SK-N-MC (cell line): ENCODE data around the gene FOXD1.
"Not testable (repeated sequence)": the region's sequence is repeated elsewhere in the genome, so short reads cannot be mapped to it uniquely, and the experiment has no call there.

Experiments
- DNase-seq: peaks from one replicate; pipeline ENCODE4 v3.0.0-alpha.2; 2011; ENCODE audit warnings: low read depth, low spot score
- H3K27ac ChIP-seq: fragments of 200-600 bp; sonication (generic); 2 replicates; pipeline ENCODE4 v1.5.1; 2016; ENCODE audit warnings: mixed run types
- H3K36me3 ChIP-seq: fragments of 200-600 bp; sonication (generic); 2 replicates; pipeline ENCODE4 v1.6.1; 2017; ENCODE audit warnings: antibody characterized with exemption, low read length, mixed read lengths; ENCODE audit not compliant: insufficient read depth
- H3K4me3 ChIP-seq: fragments of 200-600 bp; sonication (generic); 2 replicates; pipeline ENCODE4 v1.5.1; 2016
- H3K9ac ChIP-seq: fragments of 200-600 bp; sonication (generic); 2 replicates; pipeline ENCODE4 v1.8.0; 2017; ENCODE audit warnings: mixed run types, mixed read lengths; ENCODE audit not compliant: insufficient read length
- H3K9me3 ChIP-seq: fragments of 200-600 bp; sonication (generic); 2 replicates; pipeline ENCODE4 v1.6.1; 2017; ENCODE audit warnings: low read depth, mild to moderate bottlenecking, antibody characterized with exemption, low read length, moderate library complexity, mixed read lengths
- EZH2 ChIP-seq: fragments of 200-600 bp; sonication (generic); IDR thresholded peaks from one replicate; pipeline ENCODE4 v1.6.1; 2017; ENCODE audit warnings: antibody characterized with exemption
- FOXP2 ChIP-seq: optimal IDR thresholded peaks from 2 replicates; pipeline ENCODE3; 2011; ENCODE audit warnings: mild to moderate bottlenecking, moderate library complexity; ENCODE audit not compliant: insufficient read depth; ENCODE audit errors: extremely low read length, control extremely low read depth
- POLR2AphosphoS5 ChIP-seq: IDR thresholded peaks from 2 replicates; pipeline ENCODE4 v1.6.1; 2012; ENCODE audit warnings: mild to moderate bottlenecking, low read depth, low read length, borderline replicate concordance

Gene FOXD1

GRCh38 chr5:73417303-73418034 is 31.1 kb downstream of the FOXD1 start:
- TF ChIP-seq POLR2AphosphoS5 (no peak), FOXP2 (no peak), EZH2 (no peak)
- no peaks in the 10 kb centered on the region for H3K36me3 ChIP-seq
- H3K27ac ChIP-seq = no peak overlapping the region
- H3K9me3 ChIP-seq = no peaks in the 10 kb centered on the region
- DNase-seq = no peak
- no peak overlapping the region for H3K9ac ChIP-seq
- no peak overlapping the region for H3K4me3 ChIP-seq

DNA sequence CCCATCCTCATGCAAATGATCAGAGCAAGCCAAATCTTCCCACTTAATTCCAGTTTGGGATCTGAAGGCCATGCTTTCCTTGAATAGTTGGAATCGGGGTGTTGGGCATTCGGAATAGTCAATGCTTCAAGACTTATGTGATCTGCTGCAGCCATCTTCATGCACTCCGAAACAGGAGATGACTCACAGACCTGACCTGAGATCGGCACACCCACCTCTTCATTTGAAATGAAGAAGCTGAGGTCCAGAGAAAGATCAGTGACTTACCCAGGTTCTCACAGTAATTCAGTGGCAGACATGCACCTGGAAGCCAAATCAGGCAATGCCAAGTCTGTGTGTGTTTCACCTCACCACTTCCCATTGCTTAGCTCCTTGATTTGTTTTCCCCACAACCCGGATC is 33.0 kb downstream of the FOXD1 start:
- no peaks in the 10 kb centered on the region for H3K36me3 ChIP-seq
- H3K9me3 ChIP-seq = no peaks in the 10 kb centered on the region
- no peak overlapping the region for H3K27ac ChIP-seq
- no peak overlapping the region for H3K9ac ChIP-seq
- TF ChIP-seq POLR2AphosphoS5 (no peak), EZH2 (no peak), FOXP2 (no peak)
- no peak overlapping the region for H3K4me3 ChIP-seq
- DNase-seq = no peak

GRCh38 chr5:73415171-73415570 is 33.4 kb downstream of the FOXD1 start:
- Histone ChIP-seq H3K9ac (no peak overlapping the region), H3K4me3 (no peak overlapping the region)
- no peak for DNase-seq

DNA sequence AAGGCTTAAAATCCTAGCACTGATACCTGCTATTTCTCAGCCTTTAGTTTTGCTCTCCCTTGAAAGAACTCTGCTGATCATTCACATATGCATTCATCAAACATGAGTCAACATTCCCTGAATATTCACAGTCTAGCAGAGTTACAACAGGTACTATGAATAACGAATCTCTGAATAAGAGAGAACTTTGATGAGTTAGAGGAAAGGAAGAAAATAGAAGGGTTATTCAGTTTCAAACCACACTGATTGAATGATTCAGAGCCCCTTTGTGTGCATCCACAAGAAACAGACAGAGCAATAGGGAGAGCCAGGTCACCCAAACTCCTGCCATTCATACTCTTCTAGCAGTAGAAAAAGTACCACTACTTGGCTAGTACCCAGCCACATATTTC is 36.0 kb downstream of the FOXD1 start:
- DNase-seq = no peak
- no peaks in the 10 kb centered on the region for H3K36me3 ChIP-seq
- no peak overlapping the region for H3K27ac ChIP-seq
- H3K4me3 ChIP-seq = no peak overlapping the region
- no peak for TF ChIP-seq POLR2AphosphoS5
- no peak for TF ChIP-seq FOXP2
- no peak for TF ChIP-seq EZH2
- no peak overlapping the region for H3K9ac ChIP-seq
- H3K9me3 ChIP-seq = no peaks in the 10 kb centered on the region

More at GRCh38 chr5:73415171-73415570, 33.4 kb downstream of the FOXD1 start:
- no peaks in the 10 kb centered on the region for H3K9me3 ChIP-seq
- no peaks in the 10 kb centered on the region for H3K36me3 ChIP-seq
- H3K27ac ChIP-seq = no peak overlapping the region
- no peak for TF ChIP-seq EZH2
- no peak for TF ChIP-seq POLR2AphosphoS5
- TF ChIP-seq FOXP2 = no peak

- TF ChIP-seq EZH2 = no peak
- TF ChIP-seq FOXP2 = no peak
- TF ChIP-seq POLR2AphosphoS5 = no peak
- Histone ChIP-seq H3K36me3 (no peaks in the 10 kb centered on the region), H3K4me3 (no peak overlapping the region), H3K9me3 (no peaks in the 10 kb centered on the region), H3K27ac (no peak overlapping the region), H3K9ac (no peak overlapping the region)
- no peak for DNase-seq
Measured at GRCh38 chr5:73411936-73412596, 36.5 kb downstream of the FOXD1 start.

- not testable (repeated sequence) for H3K36me3 ChIP-seq, H3K9ac ChIP-seq, H3K9me3 ChIP-seq, DNase-seq, H3K27ac ChIP-seq, H3K4me3 ChIP-seq
Measured at GRCh38 chr5:73409927-73410326, 38.6 kb downstream of the FOXD1 start.

DNA sequence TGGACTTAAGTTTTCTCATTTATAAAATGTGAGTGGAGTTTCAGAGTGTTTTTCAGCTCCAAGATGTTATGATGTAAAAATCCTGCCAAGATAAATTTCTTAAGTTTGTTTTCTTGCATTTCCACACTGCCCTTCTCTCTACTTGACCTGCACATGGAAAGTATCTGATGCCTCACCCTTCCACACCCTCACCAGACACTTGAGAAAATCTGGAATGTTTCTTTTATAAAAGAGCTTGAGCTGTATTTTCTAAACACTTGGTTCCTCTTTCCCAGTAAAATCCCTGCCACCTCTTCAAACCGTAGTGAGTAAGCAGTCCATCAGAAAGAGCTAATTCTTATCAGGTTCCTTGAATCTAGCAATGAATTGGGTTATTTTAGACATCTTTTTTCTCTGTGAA is 42.9 kb downstream of the FOXD1 start:
- H3K36me3 ChIP-seq = no peaks in the 10 kb centered on the region
- H3K4me3 ChIP-seq = no peak overlapping the region
- DNase-seq = no peak
- TF ChIP-seq FOXP2 (no peak), POLR2AphosphoS5 (no peak), EZH2 (no peak)
- H3K9me3 ChIP-seq = no peaks in the 10 kb centered on the region
- no peak overlapping the region for H3K27ac ChIP-seq
- no peak overlapping the region for H3K9ac ChIP-seq

GRCh38 chr5:73399775-73400174 is 48.8 kb downstream of the FOXD1 start:
- H3K36me3 ChIP-seq = no peaks in the 10 kb centered on the region
- H3K27ac ChIP-seq = no peak overlapping the region
- no peak for TF ChIP-seq EZH2
- TF ChIP-seq FOXP2 = no peak
- TF ChIP-seq POLR2AphosphoS5 = no peak

More at GRCh38 chr5:73399775-73400174, 48.8 kb downstream of the FOXD1 start:
- DNase-seq = no peak
- H3K4me3 ChIP-seq = no peak overlapping the region
- no peaks in the 10 kb centered on the region for H3K9me3 ChIP-seq
- no peak overlapping the region for H3K9ac ChIP-seq
